Endodermal cell (in vitro differentiated cells): ENCODE results near the gene MYO1A. TPM values are rescaled to one million over a fixed set of nuclear protein-coding genes. Genes with fewer than 3 reads are reported as not detected.

ENCODE experiments used
- DNase-seq: peaks from one replicate; pipeline ENCODE4 v3.0.0-alpha.2; 2017
- H3K27ac ChIP-seq: 2 replicates; pipeline ENCODE4 v1.5.1; 2013; ENCODE audit warnings: mild to moderate bottlenecking, low read depth, low read length, moderate library complexity
- H3K27me3 ChIP-seq: 2 replicates; pipeline ENCODE4 v1.6.1; 2013; ENCODE audit warnings: mild to moderate bottlenecking, low read length, moderate library complexity; ENCODE audit not compliant: insufficient read depth, control insufficient read depth, poor library complexity, severe bottlenecking
- H3K36me3 ChIP-seq: 2 replicates; pipeline ENCODE4 v1.7.0; 2013; ENCODE audit warnings: mild to moderate bottlenecking, low read length, moderate library complexity; ENCODE audit not compliant: control insufficient read depth, insufficient read depth
- H3K4me1 ChIP-seq: one replicate; pipeline ENCODE4 v1.7.0; 2013; ENCODE audit warnings: low read length; ENCODE audit not compliant: control insufficient read depth, insufficient read depth
- H3K4me3 ChIP-seq: 2 replicates; pipeline ENCODE4 v1.5.1; 2013; ENCODE audit warnings: mild to moderate bottlenecking, low read length, moderate library complexity
- H3K9ac ChIP-seq: 2 replicates; pipeline ENCODE4 v1.6.1; 2013; ENCODE audit warnings: mild to moderate bottlenecking, low read length, moderate library complexity; ENCODE audit not compliant: poor library complexity, severe bottlenecking; ENCODE audit errors: extremely low read depth
- H3K9me3 ChIP-seq: 2 replicates; pipeline ENCODE4 v1.6.1; 2013; ENCODE audit warnings: mild to moderate bottlenecking, low read length, moderate library complexity; ENCODE audit not compliant: control insufficient read depth
- H3K27ac Mint-ChIP-seq: 2 replicates; pipeline ENCODE4 v1.8.0; 2020; ENCODE audit warnings: mixed read lengths
- H3K27me3 Mint-ChIP-seq: 2 replicates; pipeline ENCODE4 v1.8.0; 2021; ENCODE audit warnings: mild to moderate bottlenecking, mixed read lengths; ENCODE audit not compliant: insufficient read depth
- H3K36me3 Mint-ChIP-seq: 2 replicates; pipeline ENCODE4 v1.8.0; 2020; ENCODE audit warnings: low read depth, mixed read lengths
- H3K4me1 Mint-ChIP-seq: 2 replicates; pipeline ENCODE4 v1.8.0; 2020; ENCODE audit warnings: mixed read lengths
- H3K4me3 Mint-ChIP-seq: 2 replicates; pipeline ENCODE4 v1.8.0; 2020; ENCODE audit warnings: mild to moderate bottlenecking, moderate library complexity, mixed read lengths
- H3K9me3 Mint-ChIP-seq: 2 replicates; pipeline ENCODE4 v1.8.0; 2020; ENCODE audit warnings: mild to moderate bottlenecking, mixed read lengths
- CTCF ChIP-seq: fragments of 200-600 bp; sonication (generic); conservative IDR thresholded peaks from 2 replicates; pipeline ENCODE4 v1.5.0; 2021; ENCODE audit warnings: antibody characterized with exemption, mild to moderate bottlenecking
- WGBS, 2 experiments: methylation state at CpG; one replicate each; pipeline versions ENCODE4 v1.1.5 to v1.1.7; 2013; ENCODE audit warnings: missing lambda C conversion rate in 2 of 2, mixed read lengths in 1 of 2; ENCODE audit not compliant: insufficient coverage in 1 of 2, insufficient read length in 1 of 2; 5-methylcytosine and 5-hydroxymethylcytosine counted together
- total RNA-seq, 2 donors: library from RNA; stranded (reverse); fragmentation: NEBNext Ultra II Directional in 1 of 2; extraction: Animal tissue kit (Norgen Biotek cat#: 25700) in 1 of 2; gene quantifications; 2 replicates in 1 of 2; 3 replicates in 1 of 2; pipeline ENCODE4 v1.2.1, GENCODE V29; 2021

MYO1A gene
- total RNA-seq, 2 donors from 2014 or later, result 0.77 to 1.7 TPM

- Histone ChIP-seq H3K9ac (no peak overlapping the region), H3K36me3 (no peaks in the 10 kb centered on the region), H3K27ac (no peak overlapping the region), H3K4me3 (no peak overlapping the region), H3K9me3 (no peaks in the 10 kb centered on the region), H3K27me3 (no peaks in the 10 kb centered on the region), H3K4me1 (no peaks in the 10 kb centered on the region)
- TF ChIP-seq CTCF, result no peak
- Mint-ChIP-seq H3K27me3 (no peaks in the 10 kb centered on the region), H3K27ac (no peak overlapping the region), H3K4me3 (no peak overlapping the region), H3K36me3 (peaks cover 2% of the 10 kb centered on the region), H3K9me3 (no peaks in the 10 kb centered on the region), H3K4me1 (peaks cover 16% of the 10 kb centered on the region)
- DNase-seq, result peak; percentile 40
- 88 to 100% methylated on average over 1 to 7 of the region's 7 CpGs for WGBS, 2 experiments
These were observed 59.1 kb downstream of the MYO1A start for GRCh38 chr12:56990648-56991318.

GRCh38 chr12:56989861-56990610, 59.9 kb downstream of the MYO1A start:
- peaks cover 2% of the 10 kb centered on the region for H3K36me3 Mint-ChIP-seq
- H3K4me1 Mint-ChIP-seq, result peaks cover 16% of the 10 kb centered on the region
- DNase-seq, result no peak
- WGBS, 2 experiments, result 82 to 98% methylated on average over 1 to 7 of the region's 7 CpGs
- no peak overlapping the region for H3K4me3 Mint-ChIP-seq
- H3K27me3 ChIP-seq, result no peaks in the 10 kb centered on the region
- H3K9me3 ChIP-seq, result no peaks in the 10 kb centered on the region
- H3K9ac ChIP-seq, result no peak overlapping the region
- TF ChIP-seq CTCF, result no peak
- H3K27ac Mint-ChIP-seq, result no peak overlapping the region
- H3K27ac ChIP-seq, result no peak overlapping the region
- H3K9me3 Mint-ChIP-seq, result no peaks in the 10 kb centered on the region
- H3K4me1 ChIP-seq, result no peaks in the 10 kb centered on the region
- no peaks in the 10 kb centered on the region for H3K36me3 ChIP-seq
- H3K27me3 Mint-ChIP-seq, result no peaks in the 10 kb centered on the region
- no peak overlapping the region for H3K4me3 ChIP-seq

- Histone ChIP-seq H3K27me3 (no peaks in the 10 kb centered on the region), H3K4me1 (no peaks in the 10 kb centered on the region), H3K4me3 (no peak overlapping the region), H3K27ac (no peak overlapping the region), H3K9me3 (no peaks in the 10 kb centered on the region), H3K9ac (no peak overlapping the region), H3K36me3 (no peaks in the 10 kb centered on the region)
- Mint-ChIP-seq H3K27me3 (no peaks in the 10 kb centered on the region), H3K9me3 (no peaks in the 10 kb centered on the region), H3K4me1 (peaks cover 16% of the 10 kb centered on the region), H3K4me3 (no peak overlapping the region), H3K27ac (no peak overlapping the region), H3K36me3 (no peaks in the 10 kb centered on the region)
- DNase-seq, result peak; percentile 73
- no peak for TF ChIP-seq CTCF
- 72 to 89% methylated on average over 2 to 4 of the region's 5 CpGs for WGBS, 2 experiments
These were observed 61.7 kb downstream of the MYO1A start for GRCh38 chr12:56988207-56988739.
